ENCODE data around the gene TMEM63C.

GRCh38 chr14:77271113-77271710 is 89.6 kb downstream of the TMEM63C start, which contains the start of gene NGB:
- no peak for TF ChIP-seq CTCF (IDR thresholded peaks at IDR 0.05; ENCODE audit: poor library complexity)
- no peak for TF ChIP-seq EZH2phosphoT487 (IDR thresholded peaks at IDR 0.05; ENCODE audit: low read depth, severe bottlenecking, unreplicated experiment)

Measured in hepatocyte (in vitro differentiated cells).